H1 (cell line): Measurements from ENCODE around the gene OPN1MW2. TPM values are rescaled to one million over a fixed set of nuclear protein-coding genes. Genes with fewer than 3 reads are reported as not detected.
"Not testable (repeated sequence)": the region's sequence is repeated elsewhere in the genome, so short reads cannot be mapped to it uniquely, and the experiment has no call there.

ENCODE experiments used
- CTCF ChIA-PET: fragments of 300-600 bp; sonication (Branson Sonifier 250); formaldehyde crosslinking; loops from one replicate; lab custom pipeline; 2021; ENCODE audit not compliant: partially characterized antibody; lab: Charles Lee
- POLR2A ChIA-PET: fragments of 300-600 bp; sonication (Branson Sonifier 250); formaldehyde crosslinking; loops from one replicate; lab custom pipeline; 2021; ENCODE audit warnings: inconsistent platforms; ENCODE audit not compliant: partially characterized antibody; lab: Charles Lee
- DNase-seq, 2 experiments: peaks; one replicate each; pipeline versions ENCODE4 v3.0.0 to v3.0.0-alpha.2; 2010 to 2022; ENCODE audit warnings: low spot score in 2 of 2, low read depth in 1 of 2, mixed read lengths in 1 of 2
- FAIRE-seq: peaks from 2 replicates; lab custom pipeline; 2011; peaks lifted over from hg19 to GRCh38; lab: Jason Lieb, UNC
- H2AFZ ChIP-seq: 2 replicates; pipeline ENCODE4 v1.8.1; 2012; ENCODE audit warnings: low read length, inconsistent platforms
- H2AK5ac ChIP-seq: 2 replicates; pipeline ENCODE4 v1.6.1; 2013; ENCODE audit warnings: low read depth, low read length
- H2BK120ac ChIP-seq: replicated peaks from 2 replicates; pipeline ENCODE3; 2013; ENCODE audit warnings: low read depth, low read length, inconsistent platforms
- H2BK12ac ChIP-seq: 2 replicates; pipeline ENCODE4 v1.6.1; 2013; ENCODE audit warnings: low read depth, low read length
- H2BK15ac ChIP-seq: 2 replicates; pipeline ENCODE4 v1.6.1; 2013; ENCODE audit warnings: low read length
- H2BK20ac ChIP-seq: 2 replicates; pipeline ENCODE4 v1.6.1; 2013; ENCODE audit warnings: low read length
- H2BK5ac ChIP-seq: 2 replicates; pipeline ENCODE4 v1.6.1; 2013; ENCODE audit warnings: low read depth, low read length
- H3K14ac ChIP-seq: 2 replicates; pipeline ENCODE4 v1.6.1; 2013; ENCODE audit warnings: inconsistent platforms; ENCODE audit not compliant: insufficient read length
- H3K18ac ChIP-seq: 2 replicates; pipeline ENCODE4 v1.6.1; 2013; ENCODE audit warnings: low read length; ENCODE audit errors: extremely low read depth
- H3K23ac ChIP-seq: 2 replicates; pipeline ENCODE4 v1.6.1; 2013; ENCODE audit warnings: inconsistent platforms; ENCODE audit not compliant: insufficient read length
- H3K23me2 ChIP-seq: 2 replicates; pipeline ENCODE4 v1.6.1; 2013; ENCODE audit warnings: low read depth, low read length
- H3K27ac ChIP-seq: 2 replicates; pipeline ENCODE4 v1.6.1; 2011; ENCODE audit warnings: low read depth, low read length, inconsistent platforms
- H3K27me3 ChIP-seq, 4 experiments: replicated peaks in 1 of 4; 1 replicate in 1 of 4; 2 replicates in 3 of 4; pipeline versions ENCODE4 v1.6.1 to v1.8.1; 2011 to 2013; ENCODE audit warnings: low read length in 3 of 4, mild to moderate bottlenecking in 3 of 4, inconsistent platforms in 2 of 4, mixed read lengths in 2 of 4, moderate library complexity in 1 of 4; ENCODE audit not compliant: control insufficient read depth in 3 of 4, insufficient read depth in 3 of 4; ENCODE audit errors: extremely low read depth in 1 of 4
- H3K36me3 ChIP-seq, 4 experiments: 2 replicates each; pipeline versions ENCODE4 v1.6.1 to v1.8.1; 2011 to 2013; ENCODE audit warnings: mild to moderate bottlenecking in 4 of 4, low read length in 3 of 4, moderate library complexity in 2 of 4, control low read depth in 1 of 4, inconsistent platforms in 1 of 4; ENCODE audit not compliant: insufficient read depth in 4 of 4, control insufficient read depth in 2 of 4
- H3K4ac ChIP-seq: replicated peaks from 2 replicates; pipeline ENCODE3; 2013; ENCODE audit warnings: low read length, low read depth, mixed read lengths, inconsistent platforms; ENCODE audit not compliant: insufficient read length
- H3K4me1 ChIP-seq, 4 experiments: replicated peaks in 1 of 4; 1 replicate in 1 of 4; 2 replicates in 3 of 4; pipeline versions ENCODE4 v1.6.1 to v1.8.1; 2011 to 2013; ENCODE audit warnings: low read length in 3 of 4, inconsistent platforms in 2 of 4, mixed read lengths in 1 of 4; ENCODE audit not compliant: insufficient read depth in 4 of 4, control insufficient read depth in 3 of 4
- H3K4me2 ChIP-seq, 2 experiments: 2 replicates each; pipeline versions ENCODE4 v1.6.1 to v1.8.1; 2011 to 2013; ENCODE audit warnings: low read depth in 2 of 2, low read length in 2 of 2, control low read depth in 1 of 2, inconsistent platforms in 1 of 2, mild to moderate bottlenecking in 1 of 2; ENCODE audit not compliant: insufficient read depth in 1 of 2
- H3K4me3 ChIP-seq, 4 experiments: fragments of 200-600, 300-600 bp in 1 of 4; sonication (generic), shearing (Covaris generic), sonication (Bioruptor Twin) in 1 of 4; 2 replicates each; pipeline versions ENCODE4 v1.5.1 to v1.8.1; 2011 to 2016; ENCODE audit warnings: low read length in 4 of 4, low read depth in 3 of 4, control low read depth in 2 of 4, inconsistent platforms in 2 of 4, mild to moderate bottlenecking in 2 of 4, mixed read lengths in 1 of 4, moderate library complexity in 1 of 4; ENCODE audit not compliant: insufficient read depth in 2 of 4; ENCODE audit errors: extremely low read depth in 1 of 4
- H3K56ac ChIP-seq: replicated peaks from 2 replicates; pipeline ENCODE3; 2013; ENCODE audit warnings: low read depth, mild to moderate bottlenecking, mixed read lengths, low read length, inconsistent platforms; ENCODE audit not compliant: insufficient read length
- H3K79me1 ChIP-seq: 2 replicates; pipeline ENCODE4 v1.6.1; 2013; ENCODE audit warnings: low read depth, low read length, control low read depth
- H3K79me2 ChIP-seq, 2 experiments: 2 replicates each; pipeline versions ENCODE4 v1.6.1 to v1.8.1; 2012 to 2013; ENCODE audit warnings: low read length in 2 of 2, mild to moderate bottlenecking in 2 of 2, inconsistent platforms in 1 of 2; ENCODE audit not compliant: insufficient read depth in 2 of 2, control insufficient read depth in 1 of 2
- H3K9ac ChIP-seq, 4 experiments: replicated peaks in 1 of 4; 1 replicate in 1 of 4; 2 replicates in 3 of 4; pipeline versions ENCODE4 v1.6.1 to v1.8.1; 2011 to 2013; ENCODE audit warnings: low read depth in 3 of 4, low read length in 3 of 4, control low read depth in 2 of 4, mild to moderate bottlenecking in 2 of 4, moderate library complexity in 2 of 4, inconsistent platforms in 1 of 4; ENCODE audit errors: extremely low read depth in 1 of 4
- H3K9me3 ChIP-seq, 2 experiments: 2 replicates each; pipeline versions ENCODE4 v1.6.1 to v1.8.1; 2012 to 2013; ENCODE audit warnings: mild to moderate bottlenecking in 2 of 2, moderate library complexity in 2 of 2, control low read depth in 1 of 2, inconsistent platforms in 1 of 2, low read depth in 1 of 2, low read length in 1 of 2, mixed read lengths in 1 of 2; ENCODE audit not compliant: insufficient read depth in 2 of 2
- H4K20me1 ChIP-seq, 2 experiments: replicated peaks in 1 of 2; 2 replicates each; pipeline versions ENCODE3 to v1.8.1; 2011 to 2013; ENCODE audit warnings: inconsistent platforms in 2 of 2, low read length in 2 of 2, mild to moderate bottlenecking in 1 of 2; ENCODE audit not compliant: insufficient read depth in 2 of 2, control insufficient read depth in 1 of 2
- H4K5ac ChIP-seq: 2 replicates; pipeline ENCODE4 v1.6.1; 2013; ENCODE audit warnings: low read length, low read depth, mixed read lengths, inconsistent platforms; ENCODE audit not compliant: insufficient read length
- H4K8ac ChIP-seq: 2 replicates; pipeline ENCODE4 v1.8.0; 2013; ENCODE audit warnings: mild to moderate bottlenecking, moderate library complexity, low read length, inconsistent platforms; ENCODE audit not compliant: insufficient read depth; ENCODE audit errors: extremely low read depth
- H4K91ac ChIP-seq: replicated peaks from 2 replicates; pipeline ENCODE3; 2013; ENCODE audit warnings: low read length, mixed read lengths, inconsistent platforms; ENCODE audit not compliant: insufficient read length
- whole genome bisulfite sequencing, 2 experiments: shearing (Covaris generic) in 1 of 2; methylation state at CpG; one replicate each; pipeline versions ENCODE4 v1.1.6 to v1.1.7; 2013 to 2015; ENCODE audit warnings: low lambda C conversion rate in 2 of 2, mixed read lengths in 2 of 2, inconsistent platforms in 1 of 2, low coverage in 1 of 2, missing lambda C conversion rate in 1 of 2; ENCODE audit not compliant: insufficient replicate concordance in 2 of 2, insufficient coverage in 1 of 2, insufficient read length in 1 of 2; ENCODE audit errors: extremely low coverage in 1 of 2, missing lambda C conversion rate in 1 of 2; 5-methylcytosine and 5-hydroxymethylcytosine counted together
- polyA plus RNA-seq, 7 experiments: library from polyadenylated mRNA; depleted of rRNA in 3 of 7; stranded (reverse) in 5 of 7; unstranded in 2 of 7; fragments of >200 nt in 5 of 7; fragments of 200-250 nt in 2 of 7; gene quantifications; 1 replicate in 5 of 7; 2 replicates in 1 of 7; 4 replicates in 1 of 7; pipeline versions ENCODE4 v1.2.1 to v1.2.3, GENCODE V29; 2011 to 2013; ENCODE audit warnings: missing spikeins in 2 of 7, mixed read lengths in 2 of 7
- total RNA-seq: library from RNA; stranded (reverse); fragmentation: NEBNext Ultra II Directional; extraction: Animal tissue kit (Norgen Biotek cat#: 25700); gene quantifications from 2 replicates; pipeline ENCODE4 v1.2.1, GENCODE V29; 2021

The OPN1MW2 gene
- total and polyA plus RNA-seq, 2 of the 8 experiments (the other 6 are each of a cell fraction or from before 2014, with no cell fraction given) = not detected

DNA sequence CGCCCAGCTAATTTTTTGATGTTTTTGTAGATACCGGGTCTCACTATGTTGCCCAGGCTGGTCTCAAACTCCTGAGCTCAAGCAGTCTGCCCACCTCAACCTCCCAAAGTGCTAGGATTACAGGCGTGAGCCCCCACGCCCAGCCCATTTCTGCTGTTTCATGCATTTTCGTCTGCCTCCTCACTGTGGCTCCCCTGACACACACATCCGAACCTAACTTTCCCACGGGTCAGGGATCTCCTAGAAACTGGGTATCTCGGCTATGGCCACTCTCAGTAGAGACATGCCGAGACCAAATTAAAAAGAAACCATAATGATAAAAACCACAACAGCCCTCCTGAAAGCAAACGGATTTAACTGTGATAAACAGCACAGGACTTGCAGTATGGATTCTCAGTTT is 28.5 kb downstream of the OPN1MW2 start:
- H4K8ac ChIP-seq, H2BK12ac ChIP-seq, H3K79me1 ChIP-seq, H3K56ac ChIP-seq, H3K9ac ChIP-seq, FAIRE-seq, H3K23me2 ChIP-seq, H3K23ac ChIP-seq, DNase-seq, H4K20me1 ChIP-seq, H3K27ac ChIP-seq, H3K18ac ChIP-seq, H2BK20ac ChIP-seq, H3K4me2 ChIP-seq, H3K14ac ChIP-seq, POLR2A ChIA-PET, CTCF ChIA-PET, H4K91ac ChIP-seq, H3K79me2 ChIP-seq, H2AK5ac ChIP-seq, H3K36me3 ChIP-seq, H4K5ac ChIP-seq, H3K4ac ChIP-seq, H2BK120ac ChIP-seq, H2AFZ ChIP-seq, H3K4me3 ChIP-seq, H2BK15ac ChIP-seq, H3K4me1 ChIP-seq, H3K27me3 ChIP-seq, H2BK5ac ChIP-seq, H3K9me3 ChIP-seq: not testable (repeated sequence)
- no CpG with 5 or more reads among the region's 10 CpGs for WGBS, 2 experiments

- H4K8ac ChIP-seq, H3K23me2 ChIP-seq, H2BK5ac ChIP-seq, H3K4ac ChIP-seq, H4K20me1 ChIP-seq, H3K14ac ChIP-seq, H2BK120ac ChIP-seq, H2BK12ac ChIP-seq, H2BK20ac ChIP-seq, H2AFZ ChIP-seq, H4K5ac ChIP-seq, H3K4me1 ChIP-seq, H2BK15ac ChIP-seq, H3K18ac ChIP-seq, FAIRE-seq, H3K79me1 ChIP-seq, DNase-seq, H3K56ac ChIP-seq, H3K27me3 ChIP-seq, H3K9ac ChIP-seq, H4K91ac ChIP-seq, POLR2A ChIA-PET, H3K9me3 ChIP-seq, CTCF ChIA-PET, H3K36me3 ChIP-seq, H3K79me2 ChIP-seq, H3K23ac ChIP-seq, H2AK5ac ChIP-seq, H3K4me3 ChIP-seq, H3K4me2 ChIP-seq, H3K27ac ChIP-seq: not testable (repeated sequence)
- WGBS, 2 experiments = no CpG with 5 or more reads among the region's 17 CpGs
Observed at GRCh38 chrX:154257282-154257681, 37.7 kb downstream of the OPN1MW2 start, which contains the start of gene OPN1MW3. OPN1MW3 (plus strand) TSS chrX:154257582; CDS start chrX:154257620, 38 bp downstream.
